GM10266 (cell line): ENCODE measurements around the gene YIPF5.

Experiments
- DNase-seq: peaks from one replicate; pipeline ENCODE4 v3.0.0; 2012; ENCODE audit errors: extremely low spot score
- TF ChIP-seq, protein P1 (sequence below): IDR thresholded peaks from 2 replicates; pipeline ENCODE4 v1.5.1; 2012; ENCODE audit warnings: mild to moderate bottlenecking, low read depth; ENCODE audit not compliant: control insufficient read depth, insufficient read depth; ENCODE audit errors: missing control alignments

The YIPF5 gene

GRCh38 chr5:144139586-144139985 is 30.9 kb downstream of the YIPF5 start:
- no peak for DNase-seq
- TF ChIP-seq, protein P1, sequence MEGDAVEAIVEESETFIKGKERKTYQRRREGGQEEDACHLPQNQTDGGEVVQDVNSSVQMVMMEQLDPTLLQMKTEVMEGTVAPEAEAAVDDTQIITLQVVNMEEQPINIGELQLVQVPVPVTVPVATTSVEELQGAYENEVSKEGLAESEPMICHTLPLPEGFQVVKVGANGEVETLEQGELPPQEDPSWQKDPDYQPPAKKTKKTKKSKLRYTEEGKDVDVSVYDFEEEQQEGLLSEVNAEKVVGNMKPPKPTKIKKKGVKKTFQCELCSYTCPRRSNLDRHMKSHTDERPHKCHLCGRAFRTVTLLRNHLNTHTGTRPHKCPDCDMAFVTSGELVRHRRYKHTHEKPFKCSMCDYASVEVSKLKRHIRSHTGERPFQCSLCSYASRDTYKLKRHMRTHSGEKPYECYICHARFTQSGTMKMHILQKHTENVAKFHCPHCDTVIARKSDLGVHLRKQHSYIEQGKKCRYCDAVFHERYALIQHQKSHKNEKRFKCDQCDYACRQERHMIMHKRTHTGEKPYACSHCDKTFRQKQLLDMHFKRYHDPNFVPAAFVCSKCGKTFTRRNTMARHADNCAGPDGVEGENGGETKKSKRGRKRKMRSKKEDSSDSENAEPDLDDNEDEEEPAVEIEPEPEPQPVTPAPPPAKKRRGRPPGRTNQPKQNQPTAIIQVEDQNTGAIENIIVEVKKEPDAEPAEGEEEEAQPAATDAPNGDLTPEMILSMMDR = no peak

DNA sequence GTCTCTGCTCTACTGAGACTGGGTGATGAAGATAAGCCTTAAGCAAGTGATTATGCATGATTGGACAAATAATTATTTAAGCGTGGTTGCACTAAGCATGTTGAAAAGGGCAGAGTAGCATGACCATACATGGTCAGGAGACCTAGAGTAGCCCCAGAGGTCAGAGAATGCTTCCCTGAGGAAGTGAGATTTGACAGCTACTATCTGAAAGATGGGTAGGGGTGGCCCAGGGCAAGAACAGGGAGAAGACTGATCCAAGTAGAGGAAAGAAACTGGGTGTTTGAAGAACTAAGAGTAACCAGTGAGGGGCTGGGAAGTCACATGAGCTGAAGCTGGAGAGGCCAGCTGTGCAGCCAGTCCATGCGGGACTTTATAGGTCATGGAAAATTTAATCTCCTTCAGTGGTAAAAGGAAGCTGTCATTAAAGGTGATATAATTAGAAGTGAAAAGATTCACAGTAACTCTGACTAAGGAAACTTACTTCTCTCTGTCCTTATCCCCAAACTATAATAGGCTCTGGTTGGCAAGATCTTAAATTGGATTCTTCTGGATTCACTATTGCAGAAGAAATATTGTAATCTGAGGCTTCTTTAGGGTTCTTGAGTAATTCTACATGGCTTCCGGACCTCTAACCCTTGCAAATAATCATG is 35.2 kb downstream of the YIPF5 start:
- no peak for DNase-seq
- TF ChIP-seq, protein P1 = no peak

- TF ChIP-seq, protein P1 = no peak
- no peak for DNase-seq
Measured at GRCh38 chr5:144134194-144134826, 36.1 kb downstream of the YIPF5 start.

DNA sequence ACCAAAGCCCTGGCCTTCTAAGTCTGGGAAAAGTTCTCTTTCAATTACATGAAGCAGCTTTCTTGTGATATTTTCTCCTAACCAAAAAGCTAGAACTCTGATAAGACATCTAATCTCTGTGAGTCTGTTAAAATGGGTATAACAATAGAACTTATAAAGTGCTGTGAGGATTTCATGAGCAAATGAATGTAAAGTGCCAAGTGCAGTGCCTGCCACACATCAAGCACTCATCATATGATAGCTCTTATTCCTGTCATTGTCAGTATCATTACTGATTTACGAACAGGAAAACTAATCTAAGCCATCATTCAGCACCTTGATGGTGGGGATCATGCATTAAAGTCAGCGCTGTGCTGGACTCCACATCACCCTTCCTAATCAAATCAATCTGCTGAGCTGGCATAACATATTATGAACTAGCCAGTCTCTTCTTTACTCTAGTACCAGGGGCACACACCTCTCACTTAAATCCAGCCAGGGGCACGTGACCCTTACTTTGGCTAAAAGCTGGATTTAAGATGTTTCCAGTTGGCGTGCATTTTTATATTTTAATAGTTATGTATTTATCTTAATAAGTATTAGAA is 37.3 kb downstream of the YIPF5 start:
- DNase-seq = no peak
- TF ChIP-seq, protein P1 = no peak

DNA sequence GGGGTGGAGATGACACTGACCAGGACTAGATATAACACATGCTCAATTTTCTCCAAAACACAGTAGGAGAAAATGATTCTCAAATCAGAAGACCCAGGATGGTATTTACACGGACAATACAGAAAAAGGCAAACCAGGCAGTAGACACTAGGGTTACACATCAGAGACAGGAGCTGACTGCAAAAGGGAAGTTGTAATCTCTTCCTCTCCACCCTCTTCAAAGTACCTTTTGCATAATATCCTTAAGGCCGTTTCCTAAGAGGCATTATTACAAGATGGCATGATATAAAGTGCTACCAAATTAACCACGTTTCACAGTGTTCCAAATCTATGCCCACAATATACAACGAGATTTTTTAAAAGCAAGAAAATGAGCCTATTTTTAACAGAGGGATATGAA is 39.2 kb downstream of the YIPF5 start:
- TF ChIP-seq, protein P1 = no peak
- no peak for DNase-seq

DNA sequence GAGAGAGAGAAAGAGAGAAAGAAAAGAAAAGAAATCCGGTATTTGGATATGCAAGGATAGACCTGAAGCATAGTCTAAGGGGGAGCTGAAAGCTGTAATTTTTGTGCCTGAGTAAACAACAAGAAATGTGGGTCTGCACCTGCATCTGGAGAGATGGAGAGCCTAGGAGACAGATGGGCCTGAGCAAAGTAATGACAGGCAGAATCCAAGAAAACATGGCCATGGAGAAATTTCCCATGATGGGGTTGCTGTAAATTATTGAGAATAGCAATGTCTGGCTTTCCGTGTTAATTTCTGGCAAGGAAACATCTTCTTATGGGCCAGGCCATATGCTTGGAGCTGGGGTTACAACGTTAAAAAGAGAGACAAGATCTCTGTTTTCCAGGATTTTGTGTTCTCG is 40.2 kb downstream of the YIPF5 start:
- DNase-seq = no peak

More for the DNA sequence above, 40.2 kb downstream of the YIPF5 start:
- TF ChIP-seq, protein P1 = no peak
